Measurements from ENCODE around the gene C20orf204. TPM values are rescaled to one million over a fixed set of nuclear protein-coding genes. Genes with fewer than 3 reads are reported as not detected.

C20orf204 gene
- total and polyA plus RNA-seq, 2 of the 8 experiments (the other 6 are each of a cell fraction or from before 2014, with no cell fraction given) = 0.39 to 0.52 TPM

GRCh38 chr20:64001607-64002011 lies 34.4 kb upstream of the C20orf204 start:
- no peak overlapping the region for H3K23ac ChIP-seq (ENCODE audit: insufficient read length)
- no peak overlapping the region for H3K4me3 ChIP-seq (ENCODE audit: extremely low read depth in 1 of 4, insufficient read depth in 2 of 4, low read depth in 3 of 4, low read length in 4 of 4)
- H4K8ac ChIP-seq (ENCODE audit: extremely low read depth, insufficient read depth, low read length) = no peak overlapping the region
- H2AK5ac ChIP-seq (ENCODE audit: low read depth, low read length) = no peak overlapping the region
- no peak overlapping the region for H2BK120ac ChIP-seq (replicated peaks; ENCODE audit: low read depth, low read length)
- no peak overlapping the region for H3K4ac ChIP-seq (replicated peaks; ENCODE audit: insufficient read length, low read depth, low read length)
- 95% methylated on average over 10 of the region's 11 CpGs; no CpG with 5 or more reads in 1 of the 2 experiments for WGBS, 2 experiments (ENCODE audit: extremely low coverage in 1 of 2, insufficient coverage in 1 of 2, insufficient read length in 1 of 2, insufficient replicate concordance in 2 of 2, low coverage in 1 of 2, low lambda C conversion rate in 2 of 2, missing lambda C conversion rate in 1 of 2)
- H3K36me3 ChIP-seq (ENCODE audit: control insufficient read depth in 2 of 4, insufficient read depth in 4 of 4, low read length in 3 of 4) = peaks cover 17 to 60% (median 36%) of the 10 kb centered on the region in 4 experiments
- no peak overlapping the region for H2BK20ac ChIP-seq (ENCODE audit: low read length)
- H3K18ac ChIP-seq (ENCODE audit: extremely low read depth, low read length) = no peak overlapping the region
- no peak overlapping the region for H3K14ac ChIP-seq (ENCODE audit: insufficient read length)
- no peak overlapping the region for H2AFZ ChIP-seq (ENCODE audit: low read length)
- no peak overlapping the region for H3K9ac ChIP-seq (replicated peaks in 1 of 4; ENCODE audit: extremely low read depth in 1 of 4, low read depth in 3 of 4, low read length in 3 of 4)
- H3K23me2 ChIP-seq (ENCODE audit: low read depth, low read length) = no peaks in the 10 kb centered on the region
- peaks cover 8 to 11% of the 10 kb centered on the region in 2 experiments for H4K20me1 ChIP-seq (replicated peaks in 1 of 2; ENCODE audit: control insufficient read depth in 1 of 2, insufficient read depth in 2 of 2, low read length in 2 of 2)
- FAIRE-seq = no peak
- no peak overlapping the region for H3K4me2 ChIP-seq (ENCODE audit: insufficient read depth in 1 of 2, low read depth in 2 of 2, low read length in 2 of 2)
- no peak overlapping the region for H4K5ac ChIP-seq (ENCODE audit: insufficient read length, low read depth, low read length)
- H2BK15ac ChIP-seq (ENCODE audit: low read length) = no peak overlapping the region
- H3K79me2 ChIP-seq (ENCODE audit: control insufficient read depth in 1 of 2, insufficient read depth in 2 of 2, low read length in 2 of 2) = peaks cover 0 to under 1% of the 10 kb centered on the region in 2 experiments; a peak in 1 of 4 replicates
- no peak overlapping the region for H2BK5ac ChIP-seq (ENCODE audit: low read depth, low read length)
- H3K27me3 ChIP-seq (replicated peaks in 1 of 4; ENCODE audit: control insufficient read depth in 3 of 4, extremely low read depth in 1 of 4, insufficient read depth in 3 of 4, low read length in 3 of 4) = no peaks in the 10 kb centered on the region
- no peak overlapping the region for H2BK12ac ChIP-seq (ENCODE audit: low read depth, low read length)
- no peak overlapping the region for H4K91ac ChIP-seq (replicated peaks; ENCODE audit: insufficient read length, low read length)
- peaks cover 7% of the 10 kb centered on the region for H3K79me1 ChIP-seq (ENCODE audit: low read depth, low read length)
- no peak for DNase-seq (ENCODE audit: low read depth in 1 of 2, low spot score in 2 of 2)
- H3K56ac ChIP-seq (replicated peaks; ENCODE audit: insufficient read length, low read depth, low read length) = no peak overlapping the region
- no peak overlapping the region for H3K27ac ChIP-seq (ENCODE audit: low read depth, low read length)
- no peaks in the 10 kb centered on the region for H3K9me3 ChIP-seq (ENCODE audit: insufficient read depth in 2 of 2, low read depth in 1 of 2, low read length in 1 of 2)
- CTCF ChIA-PET (ENCODE audit: partially characterized antibody) = interaction anchor here (0.7 kb wide), 1 partner anchor 15 kb away, joined by 5 read pairs; no protein-coding TSS in a partner anchor
- POLR2A ChIA-PET (ENCODE audit: partially characterized antibody) = interaction anchor here (1.4 kb wide), 1 partner anchor 9 kb away, joined by 5 read pairs; no protein-coding TSS in a partner anchor
- 0 out of 7 replicates have a peak, but pooled peaks cover 0 to 2% (median 0%) of the 10 kb centered on the region in 4 experiments for H3K4me1 ChIP-seq (replicated peaks in 1 of 4; ENCODE audit: control insufficient read depth in 3 of 4, insufficient read depth in 4 of 4, low read length in 3 of 4)
- TF ChIP-seq CBX5 (IDR thresholded peaks at IDR 0.05; ENCODE audit: low read depth, low read length) = no peak
- no peak for TF ChIP-seq CHD1 (IDR thresholded peaks at IDR 0.05; ENCODE audit: low read depth, low read length)
- no peak for TF ChIP-seq CBX8 (IDR thresholded peaks at IDR 0.05; ENCODE audit: borderline replicate concordance, low read depth, low read length)
